ENCODE results near the gene MRPL43. TPM values are rescaled to one million over a fixed set of nuclear protein-coding genes. Genes with fewer than 3 reads are reported as not detected.
A peak's percentile ranks its signal among the peaks of the same experiment; 100 is the strongest.

MRPL43 gene
- polyA plus RNA-seq, 1 donor from 2014 or later: 120 TPM

DNA sequence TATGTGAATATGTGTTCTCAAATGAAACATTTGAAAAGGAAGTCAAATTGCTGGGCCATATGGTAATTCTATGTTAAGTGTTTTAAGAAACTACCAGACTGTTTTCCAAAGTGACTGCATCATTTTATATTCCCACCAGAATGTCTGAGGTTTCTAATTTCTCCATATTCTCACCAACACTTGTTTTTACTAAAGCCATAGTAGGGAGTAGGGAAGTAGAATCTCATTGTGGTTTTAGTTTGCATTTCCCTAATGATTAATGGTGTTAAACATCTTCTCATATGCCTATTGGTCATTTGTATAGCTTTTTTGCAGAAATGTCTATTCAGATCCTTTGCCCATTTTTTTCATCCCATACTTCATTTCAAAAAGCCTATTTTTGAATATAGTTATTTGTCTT lies 27.0 kb downstream of the MRPL43 start:
- no peak overlapping the region for H3K27ac Mint-ChIP-seq
- H3K27me3 Mint-ChIP-seq: no peaks in the 10 kb centered on the region
- peaks cover 12% of the 10 kb centered on the region for H3K36me3 Mint-ChIP-seq
- H3K4me3 Mint-ChIP-seq: no peak overlapping the region
- H3K4me1 Mint-ChIP-seq: peaks cover 0 to 2% (median 0%) of the 10 kb centered on the region in 3 donors
- H3K9me3 Mint-ChIP-seq: peaks cover 0 to 2% (median 0%) of the 10 kb centered on the region in 3 donors

GRCh38 chr10:100948916-100949315 lies 38.4 kb downstream of the MRPL43 start:
- Mint-ChIP-seq H3K9me3 (no peaks in the 10 kb centered on the region), H3K27ac (no peak overlapping the region), H3K36me3 (peaks cover 9% of the 10 kb centered on the region), H3K27me3 (no peaks in the 10 kb centered on the region), H3K4me1 (no peaks in the 10 kb centered on the region), H3K4me3 (no peak overlapping the region)

GRCh38 chr10:100945754-100946153 lies 41.5 kb downstream of the MRPL43 start:
- peaks cover 0 to 3% (median 0%) of the 10 kb centered on the region in 3 donors for H3K4me1 Mint-ChIP-seq
- no peaks in the 10 kb centered on the region for H3K9me3 Mint-ChIP-seq
- H3K4me3 Mint-ChIP-seq: no peak overlapping the region
- no peaks in the 10 kb centered on the region for H3K27me3 Mint-ChIP-seq
- H3K36me3 Mint-ChIP-seq: peaks cover 9% of the 10 kb centered on the region
- H3K27ac Mint-ChIP-seq: no peak overlapping the region

DNA sequence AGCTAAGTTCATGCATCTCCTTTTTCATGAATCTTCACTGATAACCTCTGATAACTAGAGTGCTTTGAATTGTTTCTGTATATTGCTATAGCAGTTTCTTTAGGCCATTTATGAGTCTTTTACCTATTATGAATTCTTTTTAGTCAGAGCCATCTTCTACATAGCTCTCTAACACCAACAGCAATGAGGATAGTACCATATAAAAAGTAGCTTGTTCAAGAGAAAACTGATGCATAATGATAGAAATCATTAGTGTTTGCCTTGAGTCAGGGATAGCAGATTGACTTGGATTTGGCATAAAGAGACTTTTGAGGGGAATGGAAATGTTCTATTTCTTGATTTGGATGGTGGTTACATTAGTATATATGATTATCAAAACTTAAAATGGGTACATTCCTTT lies 43.8 kb downstream of the MRPL43 start:
- Mint-ChIP-seq H3K9me3 (no peaks in the 10 kb centered on the region), H3K27ac (no peak overlapping the region), H3K36me3 (peaks cover 7% of the 10 kb centered on the region), H3K4me3 (no peak overlapping the region), H3K4me1 (peaks cover 0 to 3% (median 0%) of the 10 kb centered on the region in 3 donors), H3K27me3 (no peaks in the 10 kb centered on the region)

DNA sequence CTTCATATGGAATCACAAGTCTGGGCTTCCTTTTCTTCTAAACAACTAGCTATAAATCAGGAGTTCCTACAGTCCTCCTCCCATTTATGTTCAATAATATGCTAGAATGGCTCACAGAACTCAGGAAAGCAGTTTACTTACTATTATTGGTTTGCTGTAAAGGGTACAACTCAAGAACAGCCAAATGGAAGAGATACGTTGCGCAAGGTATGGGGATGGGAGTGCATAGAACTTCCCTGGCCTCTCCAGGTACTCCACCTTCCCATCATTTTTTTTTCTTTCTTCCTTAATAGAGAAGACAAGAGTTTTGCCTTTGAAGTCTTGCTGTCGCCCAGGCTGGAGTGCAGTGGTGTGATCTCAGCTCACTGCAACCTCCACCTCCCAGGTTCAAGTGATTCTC lies 45.1 kb downstream of the MRPL43 start:
- Mint-ChIP-seq H3K27me3 (no peaks in the 10 kb centered on the region), H3K9me3 (no peaks in the 10 kb centered on the region), H3K4me3 (no peak overlapping the region), H3K4me1 (peaks cover 0 to 3% (median 0%) of the 10 kb centered on the region in 3 donors), H3K27ac (no peak overlapping the region), H3K36me3 (peaks cover 7% of the 10 kb centered on the region)

DNA sequence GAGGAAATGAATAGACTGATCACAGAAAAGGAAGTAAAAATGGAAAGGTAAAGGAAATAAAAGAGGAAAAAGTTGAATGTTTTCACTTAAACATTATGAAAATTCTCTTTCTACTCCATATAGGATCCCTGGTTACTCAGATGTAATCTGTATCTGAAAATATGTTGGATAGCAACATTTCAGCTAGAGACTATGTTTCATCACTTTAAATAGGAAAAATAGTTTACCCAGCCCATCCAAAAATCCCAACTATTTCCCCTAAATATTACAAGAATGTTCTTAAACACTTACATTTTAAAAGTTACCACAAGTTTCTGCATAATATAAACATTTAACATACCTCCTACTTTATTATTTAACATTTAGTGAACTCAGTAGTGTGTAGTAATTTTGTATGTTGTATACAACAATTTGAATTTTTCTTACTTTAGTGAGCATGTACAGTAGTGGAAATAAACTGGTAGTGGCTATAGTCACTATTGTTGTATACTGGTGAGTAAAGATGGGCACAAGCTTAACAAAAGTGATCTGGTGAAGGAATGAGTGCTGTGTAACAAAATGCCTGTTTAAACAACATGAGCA lies 47.4 kb downstream of the MRPL43 start:
- Mint-ChIP-seq H3K27ac (peak overlapping the region in 1 of 3 donors; percentile 10), H3K9me3 (no peaks in the 10 kb centered on the region), H3K36me3 (peaks cover 1% of the 10 kb centered on the region), H3K4me1 (peaks cover 0 to 3% (median 0%) of the 10 kb centered on the region in 3 donors), H3K27me3 (no peaks in the 10 kb centered on the region), H3K4me3 (no peak overlapping the region)

Other genes starting within 250 kb of the MRPL43 start
- gene PAX2, start 241.9 kb downstream of the MRPL43 start, polyA plus RNA-seq: not detected
- 12.7 TPM for gene SLF2, start 74.5 kb downstream of the MRPL43 start, polyA plus RNA-seq
- not detected for gene SEMA4G, start 18.0 kb downstream of the MRPL43 start, polyA plus RNA-seq
- 13.6 TPM for gene TWNK, start within 50 bp of the MRPL43 start, polyA plus RNA-seq
- 17.5 TPM for gene LZTS2, start 12.3 kb upstream of the MRPL43 start, polyA plus RNA-seq
- not detected for gene PDZD7, start 43.6 kb upstream of the MRPL43 start, polyA plus RNA-seq
- gene SFXN3, start 43.7 kb upstream of the MRPL43 start, polyA plus RNA-seq: 7.4 TPM
- gene KAZALD1, start 74.5 kb upstream of the MRPL43 start, polyA plus RNA-seq: not detected
- gene TLX1, start 143.8 kb upstream of the MRPL43 start, polyA plus RNA-seq: not detected
- not detected for gene LBX1, start 242.0 kb upstream of the MRPL43 start, polyA plus RNA-seq

Measured in IgD-negative memory B cell (primary cell).